ENCODE data around the gene MKRN2. TPM values are rescaled to one million over a fixed set of nuclear protein-coding genes. Genes with fewer than 3 reads are reported as not detected.

The MKRN2 gene
- total and polyA plus RNA-seq, 2 of the 8 experiments (the other 6 are each of a cell fraction or from before 2014, with no cell fraction given): 15.3 to 17.6 TPM

DNA sequence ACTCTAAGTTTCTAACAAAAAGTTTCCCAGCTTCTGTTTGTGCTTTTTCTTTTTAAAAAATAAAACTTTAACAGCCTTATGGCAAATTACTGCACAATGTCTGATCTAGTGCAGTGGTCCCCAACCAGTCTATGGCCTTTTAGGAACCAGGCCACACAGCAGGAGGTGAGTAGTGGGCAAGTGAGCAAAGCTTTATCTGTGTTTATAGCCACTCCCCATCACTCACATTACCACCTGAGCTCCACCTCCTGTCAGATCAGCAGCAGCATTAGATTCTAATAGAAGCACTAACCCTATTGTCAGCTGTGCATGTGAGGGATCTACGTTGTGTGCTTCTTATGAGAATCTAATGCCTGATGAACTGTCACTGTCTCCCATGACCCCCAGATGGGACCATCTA is 5.6 kb downstream of the MKRN2 start:
- TF ChIP-seq SIN3A (conservative IDR thresholded peaks at IDR 0.05 in 1 of 2, IDR thresholded peaks at IDR 0.05 in 1 of 2; ENCODE audit: low read depth in 1 of 2, low read length in 2 of 2) (no peak), POLR2AphosphoS5 (IDR thresholded peaks at IDR 0.05; ENCODE audit: low read depth, low read length) (no peak), CBX8 (IDR thresholded peaks at IDR 0.05; ENCODE audit: borderline replicate concordance, low read depth, low read length) (no peak), CHD2 (IDR thresholded peaks at IDR 0.05; ENCODE audit: low read length) (no peak), TBP (IDR thresholded peaks at IDR 0.05; ENCODE audit: low read depth, low read length) (no peak), TAF1 (IDR thresholded peaks at IDR 0.05; ENCODE audit: low read depth, low read length) (no peak)

More for the DNA sequence above, 5.6 kb downstream of the MKRN2 start:
- no peak overlapping the region for H3K9ac ChIP-seq (replicated peaks in 1 of 4; ENCODE audit: extremely low read depth in 1 of 4, low read depth in 3 of 4, low read length in 3 of 4)
- no peak overlapping the region for H4K8ac ChIP-seq (ENCODE audit: extremely low read depth, insufficient read depth, low read length)
- no peak overlapping the region for H3K14ac ChIP-seq (ENCODE audit: insufficient read length)
- H4K91ac ChIP-seq (replicated peaks; ENCODE audit: insufficient read length, low read length): no peak overlapping the region
- H3K23me2 ChIP-seq (ENCODE audit: low read depth, low read length): peaks cover 3% of the 10 kb centered on the region; the same call in 1 of the 2 replicates
- H3K23ac ChIP-seq (ENCODE audit: insufficient read length): no peak overlapping the region
- no peaks in the 10 kb centered on the region for H3K36me3 ChIP-seq (ENCODE audit: control insufficient read depth in 2 of 4, insufficient read depth in 4 of 4, low read length in 3 of 4)
- DNase-seq (ENCODE audit: low read depth in 1 of 2, low spot score in 2 of 2) (no peak), FAIRE-seq (no peak)
- H3K27me3 ChIP-seq (replicated peaks in 1 of 4; ENCODE audit: control insufficient read depth in 3 of 4, extremely low read depth in 1 of 4, insufficient read depth in 3 of 4, low read length in 3 of 4): no peaks in the 10 kb centered on the region
- no peak overlapping the region for H3K4me3 ChIP-seq (ENCODE audit: extremely low read depth in 1 of 4, insufficient read depth in 2 of 4, low read depth in 3 of 4, low read length in 4 of 4)
- H3K4ac ChIP-seq (replicated peaks; ENCODE audit: insufficient read length, low read depth, low read length): no peak overlapping the region
- no peak overlapping the region for H2BK20ac ChIP-seq (ENCODE audit: low read length)
- H3K79me2 ChIP-seq (ENCODE audit: control insufficient read depth in 1 of 2, insufficient read depth in 2 of 2, low read length in 2 of 2): peaks cover 21 to 95% of the 10 kb centered on the region in 2 experiments
- H3K4me1 ChIP-seq (replicated peaks in 1 of 4; ENCODE audit: control insufficient read depth in 3 of 4, insufficient read depth in 4 of 4, low read length in 3 of 4): peaks cover 0 to 9% (median 4%) of the 10 kb centered on the region in 4 experiments; a peak in 4 of 7 replicates
- no peak overlapping the region for H2AK5ac ChIP-seq (ENCODE audit: low read depth, low read length)
- H2BK5ac ChIP-seq (ENCODE audit: low read depth, low read length): no peak overlapping the region
- H3K4me2 ChIP-seq (ENCODE audit: insufficient read depth in 1 of 2, low read depth in 2 of 2, low read length in 2 of 2): no peak overlapping the region
- H2BK15ac ChIP-seq (ENCODE audit: low read length): no peak overlapping the region
- no peak overlapping the region for H2BK120ac ChIP-seq (replicated peaks; ENCODE audit: low read depth, low read length)
- no peak overlapping the region for H3K18ac ChIP-seq (ENCODE audit: extremely low read depth, low read length)
- H2BK12ac ChIP-seq (ENCODE audit: low read depth, low read length): no peak overlapping the region
- H2AFZ ChIP-seq (ENCODE audit: low read length): no peak overlapping the region
- ChIA-PET POLR2A (ENCODE audit: partially characterized antibody) (interaction anchor here (0.7 to 1.0 kb wide), 3 partner anchors 9 to 279 kb away, joined by 3 read pairs; no protein-coding TSS in a partner anchor), CTCF (ENCODE audit: partially characterized antibody) (interaction anchor here (0.8 to 2.1 kb wide), 8 partner anchors 11 to 383 kb away, joined by 3 to 8 read pairs (median 4); no protein-coding TSS in a partner anchor)
- no peak overlapping the region for H3K27ac ChIP-seq (ENCODE audit: low read depth, low read length)
- H3K79me1 ChIP-seq (ENCODE audit: low read depth, low read length): peaks cover 9% of the 10 kb centered on the region
- H4K5ac ChIP-seq (ENCODE audit: insufficient read length, low read depth, low read length): no peak overlapping the region
- H3K56ac ChIP-seq (replicated peaks; ENCODE audit: insufficient read length, low read depth, low read length): no peak overlapping the region
- WGBS, 2 experiments (ENCODE audit: extremely low coverage in 1 of 2, insufficient coverage in 1 of 2, insufficient read length in 1 of 2, insufficient replicate concordance in 2 of 2, low coverage in 1 of 2, low lambda C conversion rate in 2 of 2, missing lambda C conversion rate in 1 of 2): 100% methylated on average over 1 of the region's 1 CpG; no CpG with 5 or more reads in 1 of the 2 experiments
- peaks cover 4 to 33% of the 10 kb centered on the region in 2 experiments for H4K20me1 ChIP-seq (replicated peaks in 1 of 2; ENCODE audit: control insufficient read depth in 1 of 2, insufficient read depth in 2 of 2, low read length in 2 of 2)
- H3K9me3 ChIP-seq (ENCODE audit: insufficient read depth in 2 of 2, low read depth in 1 of 2, low read length in 1 of 2): no peaks in the 10 kb centered on the region
